Measurements from ENCODE around the gene TIAM1. TPM values are rescaled to one million over a fixed set of nuclear protein-coding genes. Genes with fewer than 3 reads are reported as not detected.

TIAM1 gene
- total RNA-seq, 1 experiment from 2014 or later = 15.2 TPM

DNA sequence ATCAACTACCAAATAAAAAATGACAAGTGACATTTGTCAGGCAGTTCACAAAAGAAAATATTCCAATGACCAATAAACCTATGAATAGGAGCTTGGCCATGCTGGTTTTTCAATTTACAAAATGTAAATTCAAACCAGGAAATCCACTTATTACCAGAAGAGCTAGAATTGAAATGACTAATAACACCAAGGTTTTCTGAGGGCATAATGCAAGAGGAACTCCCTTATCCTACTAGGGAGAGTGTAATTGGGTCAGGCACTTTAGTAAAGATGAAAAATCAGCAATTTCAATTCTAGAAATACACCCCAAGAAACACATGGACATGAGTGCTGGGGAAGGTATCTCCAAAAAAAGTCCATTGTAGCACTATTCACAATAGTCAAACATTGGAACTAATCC, 16.7 kb upstream of the TIAM1 start:
- TF ChIP-seq CTCF (IDR thresholded peaks at IDR 0.05; ENCODE audit: unreplicated experiment) = no peak
- DNase-seq = no peak
- no peaks in the 10 kb centered on the region for H3K9me3 Mint-ChIP-seq (ENCODE audit: low read depth, unreplicated experiment)
- no peak overlapping the region for H3K27ac Mint-ChIP-seq (ENCODE audit: unreplicated experiment)
- peaks cover 11% of the 10 kb centered on the region for H3K4me1 Mint-ChIP-seq (ENCODE audit: low read depth, unreplicated experiment)
- CTCF ChIA-PET = no interaction called here
- BruUV-seq (replicated peaks) = no TSS peak
- H3K27me3 Mint-ChIP-seq (ENCODE audit: unreplicated experiment) = no peaks in the 10 kb centered on the region
- no peak overlapping the region for H3K4me3 Mint-ChIP-seq (ENCODE audit: low read depth, unreplicated experiment)
- intact Hi-C loops (cut with micrococcal nuclease; ENCODE audit: unreplicated experiment) = no loop called here
- H3K36me3 Mint-ChIP-seq (ENCODE audit: insufficient read depth, unreplicated experiment) = no peaks in the 10 kb centered on the region

DNA sequence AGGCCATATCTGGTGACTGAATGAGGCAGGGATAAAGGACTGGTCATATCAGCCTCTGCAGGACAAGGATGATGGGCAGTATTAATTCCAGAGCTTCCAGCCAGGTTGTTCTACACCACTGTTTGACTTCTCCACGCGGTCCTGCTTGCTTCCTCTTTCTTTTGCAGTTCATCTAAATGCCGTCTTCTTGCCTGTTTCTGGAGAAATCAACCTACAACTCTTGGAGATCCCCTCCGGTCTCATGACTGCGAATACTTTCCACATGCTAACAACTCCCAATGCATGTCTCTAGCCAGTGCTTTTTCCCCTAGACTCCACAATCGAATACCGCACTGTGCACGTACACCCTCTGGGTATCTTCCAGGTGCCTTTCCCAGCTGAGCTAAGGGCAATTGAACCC, 14.1 kb upstream of the TIAM1 start:
- no peak for DNase-seq
- Mint-ChIP-seq H3K27me3 (ENCODE audit: unreplicated experiment) (no peaks in the 10 kb centered on the region), H3K4me3 (ENCODE audit: low read depth, unreplicated experiment) (no peak overlapping the region), H3K36me3 (ENCODE audit: insufficient read depth, unreplicated experiment) (peaks cover 13% of the 10 kb centered on the region), H3K4me1 (ENCODE audit: low read depth, unreplicated experiment) (peaks cover 14% of the 10 kb centered on the region), H3K27ac (ENCODE audit: unreplicated experiment) (no peak overlapping the region), H3K9me3 (ENCODE audit: low read depth, unreplicated experiment) (no peaks in the 10 kb centered on the region)
- BruUV-seq (replicated peaks) = no TSS peak
- intact Hi-C loops (cut with micrococcal nuclease; ENCODE audit: unreplicated experiment) = loop anchor here (10.0 kb wide), 1 partner anchor 147 kb away; no protein-coding TSS in a partner anchor
- TF ChIP-seq CTCF (IDR thresholded peaks at IDR 0.05; ENCODE audit: unreplicated experiment) = no peak
- CTCF ChIA-PET = no interaction called here

- DNase-seq = no peak
- no peak overlapping the region for H3K27ac Mint-ChIP-seq (ENCODE audit: unreplicated experiment)
- intact Hi-C loops (cut with micrococcal nuclease; ENCODE audit: unreplicated experiment) = loop anchor here (10.0 kb wide), 1 partner anchor 148 kb away; no protein-coding TSS in a partner anchor
- no peak overlapping the region for H3K4me3 Mint-ChIP-seq (ENCODE audit: low read depth, unreplicated experiment)
- H3K36me3 Mint-ChIP-seq (ENCODE audit: insufficient read depth, unreplicated experiment) = peaks cover 13% of the 10 kb centered on the region
- H3K9me3 Mint-ChIP-seq (ENCODE audit: low read depth, unreplicated experiment) = no peaks in the 10 kb centered on the region
- TF ChIP-seq CTCF (IDR thresholded peaks at IDR 0.05; ENCODE audit: unreplicated experiment) = no peak
- H3K4me1 Mint-ChIP-seq (ENCODE audit: low read depth, unreplicated experiment) = peaks cover 20% of the 10 kb centered on the region
- CTCF ChIA-PET = no interaction called here
- BruUV-seq (replicated peaks) = no TSS peak
- no peaks in the 10 kb centered on the region for H3K27me3 Mint-ChIP-seq (ENCODE audit: unreplicated experiment)
Observed at GRCh38 chr21:31356440-31356839, 12.4 kb upstream of the TIAM1 start.

DNA sequence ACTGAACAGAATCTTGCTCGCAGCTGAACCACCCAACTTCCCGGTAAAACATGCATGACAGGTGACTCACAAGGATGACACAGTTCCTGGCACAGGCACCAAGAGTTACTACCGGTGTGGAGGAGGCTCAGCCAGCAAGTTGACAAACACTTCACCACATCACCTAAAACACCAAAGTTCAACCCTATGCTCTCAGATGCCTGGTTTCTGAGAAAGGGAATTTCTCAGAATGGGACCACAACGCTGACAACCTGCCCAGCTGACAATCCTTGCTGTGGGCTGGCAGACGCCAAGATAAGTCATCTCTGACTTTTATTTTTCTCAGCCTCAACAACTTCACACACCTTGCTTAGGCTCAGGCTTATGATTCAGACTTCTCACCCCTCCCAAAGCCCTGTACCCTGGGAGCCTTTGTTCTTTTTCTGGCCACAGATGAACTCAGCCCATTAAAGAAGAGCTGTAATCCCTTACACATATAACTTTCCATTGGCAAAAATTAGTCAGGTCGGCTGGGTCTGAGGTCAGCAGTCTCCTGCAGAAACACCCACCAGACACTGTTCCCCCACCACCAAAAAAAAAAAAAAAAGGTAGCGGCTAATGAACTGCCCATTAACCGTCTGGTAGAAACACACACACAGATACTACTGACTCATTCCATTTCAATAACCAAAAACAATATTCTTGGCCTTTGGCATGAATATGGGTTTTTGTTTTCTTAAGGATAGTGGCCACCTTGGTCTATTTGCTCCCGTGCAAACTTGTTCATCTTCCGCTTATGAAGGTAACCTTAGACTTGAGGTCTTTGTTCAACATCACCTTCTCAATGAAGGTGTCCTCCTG, 10.8 kb upstream of the TIAM1 start:
- intact Hi-C loops (cut with micrococcal nuclease; ENCODE audit: unreplicated experiment) = loop anchor here (5.0 to 10.0 kb wide), 2 partner anchors 150 to 202 kb away; no protein-coding TSS in a partner anchor
- Mint-ChIP-seq H3K27ac (ENCODE audit: unreplicated experiment) (peak overlapping the region; percentile 91), H3K4me3 (ENCODE audit: low read depth, unreplicated experiment) (peak overlapping the region; percentile 55), H3K4me1 (ENCODE audit: low read depth, unreplicated experiment) (peaks cover 20% of the 10 kb centered on the region), H3K9me3 (ENCODE audit: low read depth, unreplicated experiment) (no peaks in the 10 kb centered on the region), H3K27me3 (ENCODE audit: unreplicated experiment) (no peaks in the 10 kb centered on the region), H3K36me3 (ENCODE audit: insufficient read depth, unreplicated experiment) (peaks cover 13% of the 10 kb centered on the region)
- peak; percentile 70 for DNase-seq
- CTCF ChIA-PET = interaction anchor here (0.6 to 1.7 kb wide), 3 partner anchors 12 to 219 kb away, joined by 4 to 6 read pairs (median 5); no protein-coding TSS in a partner anchor
- no peak for TF ChIP-seq CTCF (IDR thresholded peaks at IDR 0.05; ENCODE audit: unreplicated experiment)
- no TSS peak for BruUV-seq (replicated peaks)
